ENCODE data around the gene MRPL16.

Gene MRPL16

GRCh38 chr11:59822989-59823566 is 12.5 kb upstream of the MRPL16 start:
- TF ChIP-seq MAX (IDR thresholded peaks at IDR 0.05) (no peak), CEBPB (IDR thresholded peaks at IDR 0.05) (peak; percentile 79; the same call in 1 of the 2 replicates), RAD21 (IDR thresholded peaks at IDR 0.05; ENCODE audit: low read depth) (peak; percentile 76)

- TF ChIP-seq FOXM1 (IDR thresholded peaks at IDR 0.05; ENCODE audit: borderline replicate concordance, low read depth) (no peak), MAX (IDR thresholded peaks at IDR 0.05) (no peak), CEBPB (IDR thresholded peaks at IDR 0.05) (no peak), TEAD4 (IDR thresholded peaks at IDR 0.05) (no peak), REST (IDR thresholded peaks at IDR 0.05; ENCODE audit: low read depth) (no peak), YY1 (IDR thresholded peaks at IDR 0.05; ENCODE audit: low read depth) (no peak), ZBTB7A (IDR thresholded peaks at IDR 0.05; ENCODE audit: low read depth) (no peak), NFIC (IDR thresholded peaks at IDR 0.05) (no peak), EP300 (IDR thresholded peaks at IDR 0.05; ENCODE audit: borderline replicate concordance) (no peak), TAF1 (IDR thresholded peaks at IDR 0.05; ENCODE audit: low read depth) (no peak), TCF12 (IDR thresholded peaks at IDR 0.05; ENCODE audit: low read depth) (no peak), EGR1 (IDR thresholded peaks at IDR 0.05) (no peak), RAD21 (IDR thresholded peaks at IDR 0.05; ENCODE audit: low read depth) (no peak), CREB1 (IDR thresholded peaks at IDR 0.05; ENCODE audit: low read depth) (no peak), USF1 (IDR thresholded peaks at IDR 0.05) (no peak)
Measured at GRCh38 chr11:59818572-59818971, 8.0 kb upstream of the MRPL16 start.

GRCh38 chr11:59815754-59816153 is 5.2 kb upstream of the MRPL16 start:
- TF ChIP-seq NFIC (IDR thresholded peaks at IDR 0.05) (no peak), CEBPB (IDR thresholded peaks at IDR 0.05) (no peak), TAF1 (IDR thresholded peaks at IDR 0.05; ENCODE audit: low read depth) (no peak), FOXM1 (IDR thresholded peaks at IDR 0.05; ENCODE audit: borderline replicate concordance, low read depth) (no peak), CREB1 (IDR thresholded peaks at IDR 0.05; ENCODE audit: low read depth) (no peak), EP300 (IDR thresholded peaks at IDR 0.05; ENCODE audit: borderline replicate concordance) (no peak)

- TF ChIP-seq TAF1 (IDR thresholded peaks at IDR 0.05; ENCODE audit: low read depth) (no peak), EP300 (IDR thresholded peaks at IDR 0.05; ENCODE audit: borderline replicate concordance) (no peak), EGR1 (IDR thresholded peaks at IDR 0.05) (no peak), YY1 (IDR thresholded peaks at IDR 0.05; ENCODE audit: low read depth) (no peak), CEBPB (IDR thresholded peaks at IDR 0.05) (no peak), REST (IDR thresholded peaks at IDR 0.05; ENCODE audit: low read depth) (no peak)
Measured at GRCh38 chr11:59814021-59814420, 3.4 kb upstream of the MRPL16 start.

- TF ChIP-seq EGR1 (IDR thresholded peaks at IDR 0.05) (no peak), USF1 (IDR thresholded peaks at IDR 0.05) (no peak), NFIC (IDR thresholded peaks at IDR 0.05) (no peak), FOXM1 (IDR thresholded peaks at IDR 0.05; ENCODE audit: borderline replicate concordance, low read depth) (no peak)
Measured at GRCh38 chr11:59813364-59813763, 2.8 kb upstream of the MRPL16 start.

- TF ChIP-seq RAD21 (IDR thresholded peaks at IDR 0.05; ENCODE audit: low read depth) (no peak), FOXM1 (IDR thresholded peaks at IDR 0.05; ENCODE audit: borderline replicate concordance, low read depth) (no peak), MAX (IDR thresholded peaks at IDR 0.05) (no peak), TAF1 (IDR thresholded peaks at IDR 0.05; ENCODE audit: low read depth) (no peak), EP300 (IDR thresholded peaks at IDR 0.05; ENCODE audit: borderline replicate concordance) (no peak), CREB1 (IDR thresholded peaks at IDR 0.05; ENCODE audit: low read depth) (no peak), USF1 (IDR thresholded peaks at IDR 0.05) (no peak), REST (IDR thresholded peaks at IDR 0.05; ENCODE audit: low read depth) (no peak), CEBPB (IDR thresholded peaks at IDR 0.05) (no peak), TCF12 (IDR thresholded peaks at IDR 0.05; ENCODE audit: low read depth) (no peak), ZBTB7A (IDR thresholded peaks at IDR 0.05; ENCODE audit: low read depth) (no peak), EGR1 (IDR thresholded peaks at IDR 0.05) (no peak), YY1 (IDR thresholded peaks at IDR 0.05; ENCODE audit: low read depth) (no peak), TEAD4 (IDR thresholded peaks at IDR 0.05) (no peak), NFIC (IDR thresholded peaks at IDR 0.05) (no peak)
Measured at GRCh38 chr11:59812220-59812619, 1.6 kb upstream of the MRPL16 start.

Data from Ishikawa (cell line).